Central memory CD4-positive, alpha-beta T cell (primary cell): ENCODE data around the gene SERPINC1.
"Not testable (repeated sequence)": the region's sequence is repeated elsewhere in the genome, so short reads cannot be mapped to it uniquely, and the experiment has no call there.

Experiments used
- DNase-seq: peaks from one replicate; pipeline ENCODE4 v3.0.0; 2022

SERPINC1 gene

DNA sequence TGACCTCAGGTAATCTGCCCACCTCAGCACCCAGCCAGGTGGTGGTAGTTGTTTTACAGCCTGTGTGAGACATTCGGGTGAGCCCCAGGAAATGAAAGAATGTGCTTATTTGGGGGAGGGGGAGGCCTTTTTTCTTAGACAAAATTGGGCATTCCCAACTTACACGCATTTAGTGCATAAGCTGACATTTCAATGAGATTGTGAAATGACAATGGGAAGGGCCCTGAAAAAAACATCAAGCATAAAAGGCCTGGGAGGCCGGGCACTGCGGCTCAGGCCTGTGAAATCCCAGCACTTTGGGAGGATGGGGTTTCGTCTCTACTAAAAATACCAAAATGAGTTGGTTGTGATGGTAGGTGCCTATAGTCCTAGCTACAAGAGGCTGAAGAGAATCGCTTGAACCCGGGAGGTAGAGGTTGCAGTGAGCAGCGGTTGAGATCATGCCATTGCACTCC lies 54.3 kb downstream of the SERPINC1 start:
- DNase-seq: no peak

DNA sequence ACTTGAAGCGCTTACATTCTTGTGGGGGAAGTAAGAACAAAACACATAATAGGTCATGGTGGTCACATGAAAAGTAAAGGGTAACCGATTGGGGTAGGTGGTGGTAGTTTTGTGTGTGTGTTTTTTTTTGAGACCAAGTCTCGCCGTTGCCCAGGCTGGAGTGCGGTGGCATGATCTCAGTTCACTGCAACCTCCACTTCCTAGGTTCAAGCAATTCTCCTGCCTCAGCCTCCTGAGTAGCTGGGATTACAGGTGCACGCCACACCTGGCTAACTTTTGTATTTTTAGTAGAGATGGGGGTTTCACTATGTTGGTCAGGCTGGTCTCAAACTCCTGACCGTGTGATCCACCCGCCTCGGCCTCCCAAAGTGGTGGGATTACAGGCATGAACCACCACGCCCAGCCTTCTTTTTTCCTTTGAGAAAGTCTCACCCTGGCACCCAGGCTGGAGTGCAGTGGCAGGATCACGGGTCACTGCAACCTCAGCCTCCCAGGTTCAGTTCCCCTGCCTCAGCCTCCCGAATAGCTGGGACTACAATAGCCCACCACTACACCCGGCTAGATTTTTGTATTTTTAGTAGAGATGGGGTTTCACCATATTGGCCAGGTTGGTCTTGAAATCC lies 54.9 kb downstream of the SERPINC1 start:
- not testable (repeated sequence) for DNase-seq

DNA sequence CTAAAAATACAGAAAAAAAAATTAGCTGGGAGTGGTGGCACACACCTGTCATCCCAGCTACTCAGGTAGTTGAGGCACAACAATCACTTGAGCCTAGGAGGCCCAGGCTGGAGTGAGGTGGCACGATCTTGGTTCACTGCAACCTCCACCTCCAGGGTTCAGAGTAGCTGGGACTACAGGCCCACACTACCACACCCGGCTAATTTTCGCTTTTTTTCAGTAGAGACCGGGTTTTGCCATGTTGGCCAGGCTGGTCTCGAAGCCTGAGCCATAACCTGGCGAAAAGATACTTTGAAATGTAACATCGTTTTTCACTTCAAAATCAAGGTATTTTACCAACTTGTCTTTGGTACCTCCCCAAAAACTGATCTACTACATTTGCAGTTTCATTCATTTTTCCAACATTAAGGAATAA lies 55.4 kb downstream of the SERPINC1 start:
- no peak for DNase-seq

DNA sequence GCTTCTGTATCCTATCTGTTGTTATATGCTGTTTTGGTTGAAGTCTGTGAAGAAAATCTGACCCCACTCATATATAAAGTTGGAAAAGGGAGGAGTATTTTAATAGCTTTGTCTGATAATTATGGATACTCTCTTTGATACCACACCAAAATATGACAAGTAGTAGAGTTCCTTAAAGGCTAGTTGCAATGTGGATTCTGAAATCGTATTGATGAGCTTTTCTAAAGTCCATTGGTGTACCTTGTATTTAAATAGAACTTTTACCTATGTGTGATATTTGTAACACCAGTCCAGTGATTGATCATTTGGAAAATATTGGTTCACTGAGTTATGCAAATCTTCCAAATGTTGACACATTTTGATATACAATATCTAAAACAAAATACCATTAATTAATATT lies 57.1 kb downstream of the SERPINC1 start:
- DNase-seq: no peak

DNA sequence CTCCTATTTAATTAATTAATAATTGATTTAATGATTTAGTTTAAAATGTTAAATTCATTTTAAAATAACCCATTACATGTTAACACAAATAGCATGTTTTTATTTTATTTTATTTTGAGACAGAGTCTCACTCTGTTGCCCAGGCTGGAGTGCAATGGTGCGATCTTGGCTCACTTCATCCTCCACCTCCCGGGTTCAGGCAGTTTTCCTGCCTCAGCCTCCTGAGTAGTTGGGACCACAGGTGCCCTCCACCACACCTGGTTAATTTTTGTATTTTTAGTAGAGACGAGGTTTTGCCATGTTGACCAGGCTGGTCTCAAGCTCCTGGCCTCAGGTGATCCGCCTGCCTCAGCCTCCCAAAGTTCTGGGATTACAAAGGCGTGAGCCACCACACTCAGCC lies 57.6 kb downstream of the SERPINC1 start:
- DNase-seq: not testable (repeated sequence)

DNA sequence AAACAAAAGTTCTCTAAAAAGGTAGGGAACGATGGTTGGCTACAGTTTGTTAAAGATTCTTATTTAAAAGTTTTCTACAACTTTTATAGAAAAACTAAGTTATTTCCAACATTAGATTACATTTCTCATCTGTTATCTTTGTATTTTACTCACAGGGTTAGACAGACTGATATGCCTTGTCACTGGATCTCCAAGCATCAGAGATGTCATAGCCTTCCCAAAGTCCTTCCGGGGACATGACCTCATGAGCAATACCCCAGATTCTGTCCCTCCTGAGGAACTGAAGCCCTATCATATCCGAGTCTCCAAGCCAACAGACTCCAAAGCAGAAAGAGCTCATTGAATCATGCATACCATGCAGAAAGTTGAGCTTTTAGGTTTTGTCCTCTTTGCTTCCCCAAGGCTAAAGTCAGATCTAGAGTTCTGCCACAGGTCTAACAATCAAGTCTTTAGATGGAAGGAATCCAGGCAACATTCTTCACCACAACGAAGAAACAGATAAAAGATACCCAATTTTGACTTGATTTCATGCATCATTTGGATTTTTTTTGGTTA lies 59.7 kb downstream of the SERPINC1 start:
- no peak for DNase-seq

DNA sequence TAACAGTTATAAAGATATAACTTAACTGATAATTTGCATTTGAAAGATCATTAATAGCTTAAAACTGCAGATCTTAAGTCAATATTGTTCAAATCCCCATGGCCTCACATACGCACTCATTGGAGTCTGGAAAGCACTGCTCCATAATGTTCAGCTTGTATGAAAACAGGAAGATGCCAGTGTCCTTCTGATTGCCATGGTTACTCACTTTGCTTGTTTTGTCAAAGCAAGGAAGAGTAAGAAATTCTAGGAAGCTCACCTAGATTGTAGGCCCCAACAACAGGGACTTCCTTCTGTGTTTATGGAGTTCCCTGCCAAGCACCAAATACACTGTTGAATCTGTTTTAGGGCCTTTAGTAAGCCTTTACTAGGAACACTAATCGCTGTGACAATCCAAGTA lies 60.2 kb downstream of the SERPINC1 start:
- DNase-seq: no peak

DNA sequence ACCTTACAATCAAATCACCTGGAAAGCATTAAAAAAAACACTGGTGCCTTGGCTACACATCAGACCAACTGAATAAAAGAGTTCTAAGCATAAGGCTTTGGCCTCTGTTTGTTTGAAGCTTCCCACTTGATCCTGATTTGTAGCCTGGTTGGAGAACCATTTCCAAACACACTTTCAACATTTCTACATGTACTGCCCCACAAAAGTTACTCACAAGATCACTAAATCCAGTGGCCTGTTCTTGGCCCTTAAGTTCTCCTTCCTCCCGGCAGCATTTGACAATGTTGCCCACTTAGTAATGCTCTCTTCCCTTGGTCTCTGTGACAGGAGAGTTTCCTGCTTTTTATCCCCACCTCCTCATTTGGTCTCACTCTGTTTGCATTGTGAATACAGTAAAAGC lies 61.1 kb downstream of the SERPINC1 start:
- no peak for DNase-seq
